ENCODE measurements around the gene ZMYND10. TPM values are rescaled to one million over a fixed set of nuclear protein-coding genes. Genes with fewer than 3 reads are reported as not detected.
A peak's percentile ranks its signal among the peaks of the same experiment; 100 is the strongest.

The ZMYND10 gene
- total RNA-seq, 2 experiments from 2014 or later = 1.7 to 2.8 TPM

DNA sequence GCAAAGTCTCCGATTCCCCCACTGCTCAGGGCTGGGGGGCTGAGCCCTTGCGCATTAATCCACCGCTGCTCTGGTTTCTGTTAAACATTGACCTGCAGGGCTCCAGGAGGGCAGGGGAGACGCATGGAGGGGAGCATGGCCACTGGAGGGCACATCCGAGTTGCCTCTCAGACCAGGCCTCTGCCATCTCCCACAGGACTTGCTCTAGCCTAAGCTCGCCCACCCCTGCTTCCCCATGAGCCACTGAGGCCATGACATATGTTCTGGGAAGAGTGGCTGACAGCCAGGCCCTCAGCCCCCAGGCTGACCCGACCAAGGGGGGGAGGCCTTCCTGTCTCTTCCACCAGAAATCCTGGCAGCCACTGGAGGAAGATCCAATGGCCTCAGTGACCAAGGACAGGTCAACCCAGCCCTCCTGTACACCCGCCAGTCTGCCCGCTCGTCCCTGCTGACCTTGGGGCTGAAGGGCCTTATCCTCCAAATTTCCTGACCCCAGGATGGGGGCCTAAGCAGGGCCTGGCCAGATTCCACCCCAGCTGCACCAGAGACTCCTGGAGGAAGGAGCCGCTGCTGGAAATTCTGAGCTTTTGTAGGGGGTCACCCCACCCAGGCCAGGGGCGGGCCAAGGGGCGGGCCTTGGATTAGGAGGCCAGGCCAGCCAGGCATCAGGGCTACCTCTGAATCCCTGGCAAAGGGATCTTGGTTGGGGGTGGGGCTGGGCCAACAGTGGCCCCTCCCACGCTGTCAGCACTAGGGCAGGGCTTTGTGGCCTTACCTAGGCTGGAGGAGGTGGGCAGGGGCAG is 42.3 kb downstream of the ZMYND10 start, which contains the start of gene HYAL1:
HYAL1 (minus strand) TSS at position 562 of the 803 bp plus-strand sequence. CDS start 618 bp downstream, outside the sequence.
- Histone ChIP-seq H3K27ac (ENCODE audit: low read depth, low read length, poor library complexity, severe bottlenecking) (no peak within 1 kb of the TSS), H3K4me3 (ENCODE audit: low read depth, low read length, poor library complexity, severe bottlenecking) (no peak within 1 kb of the TSS), H3K9me3 (ENCODE audit: low read length) (0 out of 2 replicates have a peak, but pooled peaks cover 5% of the 10 kb centered on the region), H3K4me2 (ENCODE audit: low read length) (no peak within 1 kb of the TSS), H3K9me2 (ENCODE audit: insufficient read depth, low read length) (no peaks in the 10 kb centered on the region), H2AFZ (ENCODE audit: low read length) (no peak within 1 kb of the TSS), H4K20me1 (ENCODE audit: insufficient read depth, low read length) (no peaks in the 10 kb centered on the region), H3K79me2 (ENCODE audit: insufficient read depth, low read depth, low read length) (no peaks in the 10 kb centered on the region), H3K4me1 (ENCODE audit: insufficient read depth, low read length, poor library complexity, severe bottlenecking) (peaks cover 14% of the 10 kb centered on the region), H3K36me3 (ENCODE audit: insufficient read depth, low read length) (no peaks in the 10 kb centered on the region)
- ChIA-PET CTCF (ENCODE audit: unreplicated experiment) (no interaction called here), POLR2A (no interaction called here)
- intact Hi-C loops (cut with micrococcal nuclease; ENCODE audit: unreplicated experiment) = no loop called here
- TF ChIP-seq, protein P1, sequence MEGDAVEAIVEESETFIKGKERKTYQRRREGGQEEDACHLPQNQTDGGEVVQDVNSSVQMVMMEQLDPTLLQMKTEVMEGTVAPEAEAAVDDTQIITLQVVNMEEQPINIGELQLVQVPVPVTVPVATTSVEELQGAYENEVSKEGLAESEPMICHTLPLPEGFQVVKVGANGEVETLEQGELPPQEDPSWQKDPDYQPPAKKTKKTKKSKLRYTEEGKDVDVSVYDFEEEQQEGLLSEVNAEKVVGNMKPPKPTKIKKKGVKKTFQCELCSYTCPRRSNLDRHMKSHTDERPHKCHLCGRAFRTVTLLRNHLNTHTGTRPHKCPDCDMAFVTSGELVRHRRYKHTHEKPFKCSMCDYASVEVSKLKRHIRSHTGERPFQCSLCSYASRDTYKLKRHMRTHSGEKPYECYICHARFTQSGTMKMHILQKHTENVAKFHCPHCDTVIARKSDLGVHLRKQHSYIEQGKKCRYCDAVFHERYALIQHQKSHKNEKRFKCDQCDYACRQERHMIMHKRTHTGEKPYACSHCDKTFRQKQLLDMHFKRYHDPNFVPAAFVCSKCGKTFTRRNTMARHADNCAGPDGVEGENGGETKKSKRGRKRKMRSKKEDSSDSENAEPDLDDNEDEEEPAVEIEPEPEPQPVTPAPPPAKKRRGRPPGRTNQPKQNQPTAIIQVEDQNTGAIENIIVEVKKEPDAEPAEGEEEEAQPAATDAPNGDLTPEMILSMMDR (conservative IDR thresholded peaks at IDR 0.05; ENCODE audit: low read length) = no peak
- TF ChIP-seq EZH2phosphoT487 (IDR thresholded peaks at IDR 0.05; ENCODE audit: borderline replicate concordance, low read depth, low read length) = no peak
- BruUV-seq (replicated peaks) = no TSS peak
- DNase-seq (ENCODE audit: low spot score) = no peak

DNA sequence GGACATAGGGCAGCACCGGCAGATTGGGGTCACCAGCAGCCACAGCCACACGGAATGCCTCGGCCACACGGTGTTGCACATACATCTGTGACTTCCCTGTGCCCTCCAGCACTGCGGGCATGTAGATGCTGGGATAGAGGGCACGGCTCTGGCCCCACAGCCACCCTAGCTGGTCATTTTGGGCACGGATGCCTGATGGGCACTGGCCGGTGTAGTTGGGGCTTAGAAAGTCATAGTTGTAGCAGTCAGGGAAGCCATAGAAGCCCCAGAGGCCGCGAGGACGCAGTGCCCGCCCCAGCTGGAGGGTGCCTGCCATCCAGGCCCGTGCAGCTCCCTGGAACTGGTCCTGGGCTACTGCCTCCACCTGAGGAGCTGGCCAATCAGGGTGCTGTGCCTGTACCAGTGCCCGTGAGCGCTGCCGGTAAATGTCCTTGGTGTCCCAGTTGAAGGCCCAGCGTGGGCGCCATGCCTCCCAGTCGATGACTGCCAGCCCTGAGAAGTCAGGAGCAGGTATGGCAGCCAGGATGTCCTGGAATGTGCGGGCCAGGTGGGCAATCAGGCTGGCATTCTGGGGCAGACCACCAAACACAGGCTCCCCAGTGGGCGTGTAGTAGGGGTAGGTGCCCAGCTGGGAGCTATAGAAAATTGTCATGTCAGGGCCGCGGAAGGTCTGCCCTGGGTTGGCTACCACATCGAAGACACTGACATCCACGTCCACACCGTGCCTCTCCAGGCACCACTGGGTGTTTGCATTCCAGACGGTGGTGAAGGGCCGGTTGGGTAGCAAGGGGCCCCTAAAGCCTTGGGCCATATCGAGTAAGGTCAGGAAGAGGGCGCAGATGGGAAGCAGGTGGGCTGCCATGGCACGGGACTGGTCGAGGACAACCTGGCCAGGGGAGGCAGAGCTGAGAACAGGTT is 43.2 kb downstream of the ZMYND10 start:
- intact Hi-C loops (cut with micrococcal nuclease; ENCODE audit: unreplicated experiment) = no loop called here
- H3K4me1 ChIP-seq (ENCODE audit: insufficient read depth, low read length, poor library complexity, severe bottlenecking) = peaks cover 19% of the 10 kb centered on the region
- no peak overlapping the region for H3K4me3 ChIP-seq (ENCODE audit: low read depth, low read length, poor library complexity, severe bottlenecking)
- CTCF ChIA-PET (ENCODE audit: unreplicated experiment) = no interaction called here
- no peak overlapping the region for H3K27ac ChIP-seq (ENCODE audit: low read depth, low read length, poor library complexity, severe bottlenecking)
- DNase-seq (ENCODE audit: low spot score) = no peak
- TF ChIP-seq EZH2phosphoT487 (IDR thresholded peaks at IDR 0.05; ENCODE audit: borderline replicate concordance, low read depth, low read length) = no peak
- 0 out of 2 replicates have a peak, but pooled peaks cover 3% of the 10 kb centered on the region for H3K9me3 ChIP-seq (ENCODE audit: low read length)
- H3K79me2 ChIP-seq (ENCODE audit: insufficient read depth, low read depth, low read length) = no peaks in the 10 kb centered on the region
- BruUV-seq (replicated peaks) = no TSS peak
- no peak overlapping the region for H3K4me2 ChIP-seq (ENCODE audit: low read length)
- no peaks in the 10 kb centered on the region for H3K9me2 ChIP-seq (ENCODE audit: insufficient read depth, low read length)
- no peaks in the 10 kb centered on the region for H4K20me1 ChIP-seq (ENCODE audit: insufficient read depth, low read length)
- POLR2A ChIA-PET = no interaction called here
- no peak overlapping the region for H2AFZ ChIP-seq (ENCODE audit: low read length)
- H3K36me3 ChIP-seq (ENCODE audit: insufficient read depth, low read length) = no peaks in the 10 kb centered on the region

DNA sequence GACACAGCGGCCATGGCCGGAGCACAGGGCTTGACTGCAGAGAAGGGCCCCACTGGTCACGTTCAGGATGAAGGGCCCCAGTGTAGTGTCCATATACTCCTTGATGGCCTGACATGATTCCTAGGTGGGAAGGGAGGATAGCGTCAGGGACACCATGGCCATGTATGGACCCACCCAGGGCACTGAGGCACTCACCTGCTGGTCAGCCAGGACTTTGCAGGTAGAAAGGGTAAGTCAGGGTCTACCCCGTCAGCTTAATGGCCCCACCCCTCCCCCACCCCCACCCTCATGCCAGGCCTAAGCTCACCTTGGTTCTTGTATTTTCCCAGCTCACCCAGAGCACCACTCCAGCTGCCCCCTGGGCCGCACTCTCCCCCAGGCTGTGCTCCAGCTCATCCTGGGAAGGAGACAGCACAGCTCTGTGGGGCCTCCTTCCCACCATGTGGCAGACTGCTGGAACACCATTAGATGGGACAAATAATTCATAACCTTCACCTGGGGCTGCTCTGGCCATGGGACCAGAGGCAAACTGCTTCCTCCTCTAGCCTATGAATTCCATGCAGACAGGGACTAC is 44.8 kb downstream of the ZMYND10 start:
- BruUV-seq (replicated peaks) = no TSS peak
- peaks cover 19% of the 10 kb centered on the region for H3K4me1 ChIP-seq (ENCODE audit: insufficient read depth, low read length, poor library complexity, severe bottlenecking)

More for the DNA sequence above, 44.8 kb downstream of the ZMYND10 start:
- Histone ChIP-seq H2AFZ (ENCODE audit: low read length) (no peak overlapping the region), H3K9me2 (ENCODE audit: insufficient read depth, low read length) (no peaks in the 10 kb centered on the region), H3K4me3 (ENCODE audit: low read depth, low read length, poor library complexity, severe bottlenecking) (peak overlapping the region; percentile 78), H3K4me2 (ENCODE audit: low read length) (peak overlapping the region; percentile 73; the same call in 1 of the 2 replicates), H4K20me1 (ENCODE audit: insufficient read depth, low read length) (no peaks in the 10 kb centered on the region), H3K27ac (ENCODE audit: low read depth, low read length, poor library complexity, severe bottlenecking) (no peak overlapping the region), H3K9me3 (ENCODE audit: low read length) (no peaks in the 10 kb centered on the region), H3K36me3 (ENCODE audit: insufficient read depth, low read length) (no peaks in the 10 kb centered on the region), H3K79me2 (ENCODE audit: insufficient read depth, low read depth, low read length) (no peaks in the 10 kb centered on the region)
- no peak for DNase-seq (ENCODE audit: low spot score)
- TF ChIP-seq EZH2phosphoT487 (IDR thresholded peaks at IDR 0.05; ENCODE audit: borderline replicate concordance, low read depth, low read length) = no peak
- POLR2A ChIA-PET = no interaction called here
- intact Hi-C loops (cut with micrococcal nuclease; ENCODE audit: unreplicated experiment) = no loop called here
- CTCF ChIA-PET (ENCODE audit: unreplicated experiment) = interaction anchor here (0.6 kb wide), 2 partner anchors 67 to 106 kb away, joined by 3 read pairs; no protein-coding TSS in a partner anchor

Data from OCI-LY7 (cell line).